HG02973 (cell line): ENCODE data around the gene MMRN2.

Experiments used
- ATAC-seq: cut with Tn5 transposase; IDR thresholded peaks from one replicate; pipeline ENCODE4 v1.9.1; 2021; ENCODE audit warnings: moderate library complexity; ENCODE audit not compliant: unreplicated experiment

The MMRN2 gene

GRCh38 chr10:86969421-86970041, 12.1 kb upstream of the MMRN2 start:
- no peak for ATAC-seq

DNA sequence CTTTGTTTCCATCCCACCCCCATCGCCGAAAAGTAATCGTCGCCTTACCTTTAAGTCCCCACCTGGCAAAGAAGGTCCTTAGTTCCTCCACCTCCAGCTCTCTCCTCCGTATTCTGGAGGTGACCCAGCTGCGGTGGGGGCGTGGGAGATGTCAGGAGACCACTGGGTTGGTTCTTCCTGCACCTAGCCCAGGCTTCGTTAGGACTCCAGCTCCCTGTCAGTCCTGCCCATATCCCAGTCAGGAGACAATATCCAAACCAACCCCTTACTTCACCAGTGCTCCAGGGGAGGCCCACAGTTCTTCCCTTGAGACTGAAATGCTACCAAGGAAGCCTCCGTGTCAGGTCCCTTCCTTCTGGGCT, 11.6 kb upstream of the MMRN2 start:
- no peak for ATAC-seq

DNA sequence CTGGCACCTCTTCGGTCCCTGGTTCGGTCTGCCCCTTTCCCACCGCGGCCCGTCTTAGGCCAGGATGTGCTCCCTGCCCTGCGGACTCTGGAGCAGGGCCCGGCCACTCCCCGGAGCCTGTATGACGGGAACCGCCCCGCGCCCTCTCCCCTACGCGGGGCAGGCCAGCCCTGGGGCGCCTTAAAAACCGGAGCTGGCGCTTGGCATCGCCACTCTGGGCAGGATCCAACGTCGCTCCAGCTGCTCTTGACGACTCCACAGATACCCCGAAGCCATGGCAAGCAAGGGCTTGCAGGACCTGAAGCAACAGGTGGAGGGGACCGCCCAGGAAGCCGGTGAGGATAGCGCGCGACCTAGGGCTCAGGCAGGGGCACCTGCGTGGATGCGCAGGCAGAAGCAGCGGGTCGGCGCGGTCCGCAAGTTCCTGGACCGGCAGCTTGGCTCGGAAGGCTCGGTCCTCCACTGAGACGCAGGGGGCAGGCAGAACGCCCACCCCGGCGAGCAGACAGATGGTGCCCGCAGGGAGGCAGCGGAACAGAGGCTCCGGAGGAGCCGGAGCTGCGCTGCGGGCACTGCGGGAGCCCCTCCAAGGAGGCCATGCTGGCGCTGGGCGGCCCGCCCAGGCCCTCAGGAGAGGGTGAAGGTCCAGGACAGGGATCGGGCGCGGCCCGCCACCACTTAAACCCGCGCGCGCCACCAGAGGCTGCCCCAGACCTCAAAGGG, 11.0 kb upstream of the MMRN2 start, which contains the start of gene ADIRF:
Gene ADIRF, plus strand, starts transcription at position 212 of the 723 bp plus-strand sequence. Its CDS starts 63 bp downstream, at position 275.
- ATAC-seq, result no peak

DNA sequence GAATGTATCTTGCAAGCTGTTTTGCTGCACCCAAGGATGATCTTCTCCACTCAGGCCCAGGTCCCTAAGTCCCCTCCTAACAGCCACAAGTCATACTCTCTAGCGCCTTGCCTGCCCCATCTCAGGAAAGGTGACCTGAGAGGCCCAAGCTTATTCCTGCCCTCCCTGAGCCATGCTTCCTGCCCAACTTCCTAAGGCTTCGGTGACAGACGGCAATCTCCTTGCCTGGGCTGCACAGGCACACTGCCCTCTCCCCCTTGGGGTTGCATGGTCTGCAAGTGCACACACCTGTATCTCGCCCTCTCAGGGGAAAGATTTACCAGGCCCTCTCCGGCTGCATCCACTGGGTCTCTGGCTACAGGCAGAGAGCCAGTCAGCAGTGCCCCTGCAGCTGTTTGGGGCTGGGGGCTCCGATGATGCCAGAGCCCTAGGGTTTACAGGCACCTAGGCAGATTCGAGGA, 10.1 kb upstream of the MMRN2 start:
- ATAC-seq, result no peak

DNA sequence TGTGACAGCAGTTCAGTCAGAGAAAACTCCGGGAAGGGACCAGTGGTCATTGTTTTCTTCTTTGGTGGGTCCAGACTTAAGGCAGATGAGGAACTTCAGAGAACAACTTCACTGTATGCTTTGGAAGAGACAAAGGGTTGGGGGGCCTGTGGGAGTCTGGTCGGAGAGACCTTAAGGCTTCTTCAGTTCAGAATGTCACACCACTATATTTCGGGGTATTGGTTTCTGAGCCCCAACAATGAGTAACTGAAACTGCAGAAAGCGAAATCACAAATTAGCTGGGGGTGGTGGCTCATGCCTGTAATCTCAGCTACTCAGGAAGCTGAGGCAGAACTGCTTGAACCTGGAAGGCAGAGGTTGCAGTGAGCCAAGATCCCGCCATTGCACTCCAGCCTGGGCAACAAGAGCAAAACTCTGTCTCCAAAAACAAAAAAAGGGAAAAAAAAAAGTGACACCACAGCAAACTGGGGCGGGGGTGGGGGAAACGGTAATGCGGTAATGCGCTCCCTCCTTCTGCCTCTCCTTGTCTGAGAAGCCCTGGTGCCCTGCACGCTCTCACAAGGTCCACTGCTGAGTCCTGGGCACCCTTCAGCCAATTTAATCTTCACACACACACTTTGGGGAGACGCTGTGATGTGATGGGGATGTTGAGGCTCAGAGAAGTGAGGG, 8.7 kb upstream of the MMRN2 start:
- no peak for ATAC-seq

GRCh38 chr10:86964847-86965190, 7.4 kb upstream of the MMRN2 start:
- ATAC-seq, result no peak

DNA sequence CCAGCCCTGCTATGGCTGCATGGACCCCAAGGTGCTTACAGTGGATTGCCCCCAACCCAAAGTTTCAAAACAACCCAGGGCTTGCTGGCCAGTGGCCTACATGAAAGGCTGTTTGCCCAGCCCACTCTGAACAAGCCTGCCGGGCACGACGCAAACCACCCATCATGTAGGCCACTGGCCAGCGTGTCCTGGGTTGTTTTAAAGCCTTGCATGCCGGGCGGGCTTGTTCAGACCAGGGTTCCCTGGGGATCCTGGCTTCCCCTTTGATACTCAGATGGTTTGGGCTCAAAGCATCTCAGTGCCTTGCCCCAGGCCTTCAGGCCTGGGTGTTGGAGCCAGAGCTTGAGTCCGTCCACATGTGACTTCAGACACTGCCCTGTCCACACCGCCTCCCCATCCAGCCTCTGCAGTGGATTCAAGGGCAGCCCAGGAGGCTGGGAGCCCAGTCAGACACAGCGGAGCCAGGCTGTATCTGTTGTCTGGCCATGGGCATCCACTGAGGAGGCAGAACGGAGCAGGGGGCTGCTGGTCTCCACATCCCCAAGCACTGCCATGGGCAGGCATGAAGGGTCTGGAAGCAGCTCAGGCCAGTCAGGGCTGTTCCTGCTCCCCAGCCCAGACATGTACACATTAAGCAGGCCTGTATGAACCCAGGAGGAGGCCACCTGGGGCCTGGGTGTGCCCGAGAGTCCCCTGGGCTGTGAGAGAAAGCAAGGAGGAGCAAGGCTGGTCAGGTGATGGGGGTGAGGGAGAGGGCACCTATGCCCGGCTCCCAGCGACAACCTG, 6.8 kb upstream of the MMRN2 start:
- ATAC-seq, result no peak

DNA sequence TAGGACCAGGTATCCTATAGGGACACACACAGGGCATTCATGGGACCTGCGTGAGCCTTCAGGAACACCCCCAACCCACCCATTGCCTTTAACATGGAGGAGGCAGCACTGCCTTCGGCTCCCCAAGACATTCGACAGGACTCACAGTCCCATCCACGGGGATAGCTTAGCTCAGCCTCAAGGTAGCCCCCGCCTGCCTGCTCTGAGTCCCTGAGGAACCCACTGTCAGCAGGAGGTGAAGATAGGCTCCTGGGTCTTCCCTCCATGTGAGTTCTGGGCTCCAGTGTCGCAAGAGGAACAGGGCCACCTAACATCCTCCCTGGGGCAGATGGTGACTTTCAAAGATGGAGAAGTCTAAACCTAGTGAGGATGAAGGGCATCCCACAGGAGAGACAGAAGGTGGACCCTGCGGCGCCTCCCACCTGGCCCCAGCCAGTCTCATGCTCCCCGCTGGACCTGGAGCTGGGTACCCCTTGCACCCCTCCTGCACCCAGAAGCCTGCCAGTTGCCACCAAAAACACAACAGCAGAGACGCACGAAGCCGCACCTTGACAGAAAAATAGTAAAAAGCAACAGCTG, 6.0 kb upstream of the MMRN2 start:
- ATAC-seq, result no peak

DNA sequence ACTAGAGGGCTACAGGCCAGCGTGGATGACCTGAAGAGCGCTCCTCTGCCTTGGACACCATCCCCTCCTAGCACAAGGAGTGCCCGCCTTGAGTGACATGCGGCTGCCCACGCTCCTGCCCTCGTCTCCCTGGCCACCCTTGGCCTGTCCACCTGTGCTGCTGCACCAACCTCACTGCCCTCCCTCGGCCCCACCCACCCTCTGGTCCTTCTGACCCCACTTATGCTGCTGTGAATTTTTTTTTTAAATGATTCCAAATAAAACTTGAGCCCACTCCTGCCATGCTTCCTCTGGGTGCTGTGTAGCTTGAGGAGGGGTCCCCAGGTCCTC, 5.5 kb upstream of the MMRN2 start:
- ATAC-seq, result no peak

GRCh38 chr10:86962136-86962980, 4.9 kb upstream of the MMRN2 start:
- ATAC-seq, result no peak

GRCh38 chr10:86961481-86962091, 4.2 kb upstream of the MMRN2 start:
- ATAC-seq, result no peak

DNA sequence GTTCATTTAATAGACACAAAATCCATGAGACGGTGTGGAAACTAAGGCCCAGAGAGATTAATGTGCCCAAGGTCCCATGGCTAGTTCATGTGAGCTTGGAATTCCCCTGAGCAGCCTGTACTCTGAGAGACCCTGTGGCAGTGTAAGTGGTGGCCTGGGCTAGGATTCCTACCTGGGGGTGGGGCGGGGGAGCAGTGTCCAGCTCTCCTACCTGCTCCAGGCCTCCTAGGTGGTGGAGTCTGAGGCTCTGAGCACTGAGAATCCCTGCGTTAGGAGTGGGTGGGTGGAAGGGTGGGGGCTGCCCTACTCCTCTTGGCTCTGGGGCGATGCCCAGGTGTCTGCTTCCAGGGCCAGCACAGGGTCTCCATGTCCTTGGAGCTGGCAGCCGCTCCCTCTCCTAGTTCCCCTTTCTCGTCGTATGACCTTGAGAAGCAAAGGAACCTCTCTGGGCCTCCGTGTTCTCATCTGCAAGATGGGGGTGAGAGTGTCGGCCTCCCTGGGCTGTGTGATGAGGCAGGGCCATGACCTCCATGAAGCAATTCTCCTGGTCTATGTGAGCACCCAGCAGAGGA, 3.5 kb upstream of the MMRN2 start:
- no peak for ATAC-seq

GRCh38 chr10:86960003-86960862, 2.8 kb upstream of the MMRN2 start:
- peak; percentile 55 for ATAC-seq

DNA sequence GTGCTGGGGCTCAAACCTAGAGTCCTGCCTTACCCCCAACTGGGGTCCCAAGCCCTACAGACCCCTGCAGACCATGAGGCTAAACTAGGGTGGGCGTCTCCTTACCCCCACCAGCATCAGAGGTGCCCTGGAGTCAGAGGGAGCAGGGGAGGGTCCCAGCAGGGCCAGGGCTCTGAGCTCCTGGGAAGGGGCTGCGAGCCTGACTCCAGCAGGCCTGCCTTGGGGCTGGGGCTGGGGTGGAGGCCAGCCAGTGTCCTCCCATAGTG, 2.3 kb upstream of the MMRN2 start:
- no peak for ATAC-seq

- no peak for ATAC-seq
Measured at GRCh38 chr10:86958901-86959736, 1.7 kb upstream of the MMRN2 start.

DNA sequence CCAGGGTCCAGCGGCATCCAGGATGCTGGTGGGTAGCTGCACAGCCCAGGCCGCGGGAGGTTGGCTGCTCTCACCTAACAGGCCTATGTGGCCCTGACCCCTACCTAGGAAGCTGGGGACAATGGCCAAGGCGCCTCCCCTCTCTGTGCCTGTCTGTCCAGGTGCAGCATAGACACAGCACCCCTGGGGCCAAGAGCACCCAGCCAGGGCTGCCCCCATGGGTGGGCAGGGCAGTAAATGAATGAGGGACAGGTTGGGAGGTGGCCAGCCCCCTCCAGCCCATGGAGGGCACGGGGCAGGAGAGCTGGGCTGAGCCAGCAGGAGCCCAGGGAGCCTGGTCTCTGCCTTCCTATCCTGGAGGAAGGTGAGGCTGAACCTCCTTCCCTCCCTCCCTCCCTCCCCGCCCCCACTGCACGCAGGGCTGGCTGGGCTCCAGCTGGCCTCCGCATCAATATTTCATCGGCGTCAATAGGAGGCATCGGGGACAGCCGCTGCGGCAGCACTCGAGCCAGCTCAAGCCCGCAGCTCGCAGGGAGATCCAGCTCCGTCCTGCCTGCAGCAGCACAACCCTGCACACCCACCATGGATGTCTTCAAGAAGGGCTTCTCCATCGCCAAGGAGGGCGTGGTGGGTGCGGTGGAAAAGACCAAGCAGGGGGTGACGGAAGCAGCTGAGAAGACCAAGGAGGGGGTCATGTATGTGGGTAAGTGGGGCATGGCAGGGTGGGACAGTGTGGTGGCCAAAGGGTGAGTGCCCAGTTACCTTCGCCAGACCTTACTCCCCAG, 893 bp upstream of the MMRN2 start, which contains the start of gene SNCG:
Gene SNCG, plus strand, starts transcription at position 484 of the 785 bp plus-strand sequence. Its CDS starts 99 bp downstream, at position 583.
- no peak for ATAC-seq

GRCh38 chr10:86956848-86957448, 467 bp downstream of the MMRN2 start:
- ATAC-seq, result no peak
